WTC11 (cell line): ENCODE measurements around the gene FGD5.

Source experiments
- FOXK1 ChIP-seq: sonication (generic); formaldehyde crosslinking; IDR thresholded peaks from 2 replicates; pipeline ENCODE4 v1.8.0; 2022; ENCODE audit warnings: mild to moderate bottlenecking, moderate library complexity, missing genetic modification reagents
- JAZF1 ChIP-seq: fragments of 250-450 bp; sonication (Bioruptor Pico); IDR thresholded peaks from 2 replicates; pipeline ENCODE4 v1.9.0; 2021; ENCODE audit warnings: moderate library complexity, mild to moderate bottlenecking, inconsistent platforms
- NR2C2 ChIP-seq: sonication (generic); formaldehyde crosslinking; IDR thresholded peaks from 2 replicates; pipeline ENCODE4 v1.8.0; 2022; ENCODE audit warnings: mild to moderate bottlenecking, missing genetic modification reagents
- TEAD4 ChIP-seq: sonication (generic); formaldehyde crosslinking; IDR thresholded peaks from 2 replicates; pipeline ENCODE4 v1.8.0; 2022; ENCODE audit warnings: mild to moderate bottlenecking, missing genetic modification reagents
- ZNF219 ChIP-seq: sonication (generic); formaldehyde crosslinking; IDR thresholded peaks from 2 replicates; pipeline ENCODE4 v1.8.0; 2023; ENCODE audit warnings: missing genetic modification reagents, mild to moderate bottlenecking, borderline replicate concordance
- ZNF232 ChIP-seq: sonication (generic); formaldehyde crosslinking; IDR thresholded peaks from 2 replicates; pipeline ENCODE4 v1.8.0; 2022; ENCODE audit warnings: mild to moderate bottlenecking, missing genetic modification reagents
- TF ChIP-seq, protein P1 (sequence below): fragments of 200-600 bp; IDR thresholded peaks from 2 replicates; pipeline ENCODE4 v1.8.0; 2022; ENCODE audit warnings: antibody characterized with exemption
- TF ChIP-seq, protein P2 (sequence below): sonication (generic); formaldehyde crosslinking; IDR thresholded peaks from 2 replicates; pipeline ENCODE4 v1.8.1; 2023; ENCODE audit warnings: mild to moderate bottlenecking, missing genetic modification reagents, moderate library complexity
- TF ChIP-seq, protein P3 (sequence below): sonication (generic); formaldehyde crosslinking; conservative IDR thresholded peaks from 2 replicates; pipeline ENCODE4 v1.8.1; 2022; ENCODE audit warnings: mild to moderate bottlenecking, missing genetic modification reagents
- TF ChIP-seq, protein P4 (sequence below): fragments of 250-450 bp; sonication (Bioruptor Pico); IDR thresholded peaks from 2 replicates; pipeline ENCODE4 v1.9.0; 2021; ENCODE audit warnings: mild to moderate bottlenecking, borderline replicate concordance
- TF ChIP-seq, protein P5 (sequence below): sonication (generic); formaldehyde crosslinking; IDR thresholded peaks from 2 replicates; pipeline ENCODE4 v1.8.0; 2022; ENCODE audit warnings: mild to moderate bottlenecking, missing genetic modification reagents

DNA sequence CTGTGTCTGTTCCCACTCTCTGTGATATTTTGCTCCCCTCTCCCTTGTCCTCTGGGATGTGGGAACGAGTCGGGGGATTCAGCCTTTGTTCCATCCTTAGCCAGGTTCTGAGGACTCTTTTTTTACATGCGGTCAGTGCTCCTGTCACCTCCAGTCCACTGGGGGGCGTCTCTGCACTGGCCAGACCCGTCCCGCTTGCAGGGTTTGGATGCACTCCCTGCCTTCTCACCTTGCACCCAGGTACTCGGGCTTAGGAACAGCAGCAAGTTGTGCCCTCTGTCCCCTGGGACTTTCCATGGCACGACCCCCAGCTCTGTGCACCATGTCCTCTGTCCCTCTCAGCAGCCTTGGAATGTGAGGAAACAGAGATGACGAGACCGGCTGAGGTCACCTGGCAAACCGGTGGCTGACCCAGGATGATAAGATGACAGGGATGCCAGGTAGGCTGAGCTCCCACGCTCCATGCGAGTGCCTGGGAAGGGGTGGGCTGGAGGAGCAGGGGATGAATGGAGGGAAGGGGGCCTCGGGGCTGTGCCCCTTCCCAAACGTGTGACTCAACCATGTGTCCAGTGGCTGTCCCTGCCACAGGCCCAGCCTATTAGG is 27.3 kb upstream of the FGD5 start:
- TF ChIP-seq, protein P1, sequence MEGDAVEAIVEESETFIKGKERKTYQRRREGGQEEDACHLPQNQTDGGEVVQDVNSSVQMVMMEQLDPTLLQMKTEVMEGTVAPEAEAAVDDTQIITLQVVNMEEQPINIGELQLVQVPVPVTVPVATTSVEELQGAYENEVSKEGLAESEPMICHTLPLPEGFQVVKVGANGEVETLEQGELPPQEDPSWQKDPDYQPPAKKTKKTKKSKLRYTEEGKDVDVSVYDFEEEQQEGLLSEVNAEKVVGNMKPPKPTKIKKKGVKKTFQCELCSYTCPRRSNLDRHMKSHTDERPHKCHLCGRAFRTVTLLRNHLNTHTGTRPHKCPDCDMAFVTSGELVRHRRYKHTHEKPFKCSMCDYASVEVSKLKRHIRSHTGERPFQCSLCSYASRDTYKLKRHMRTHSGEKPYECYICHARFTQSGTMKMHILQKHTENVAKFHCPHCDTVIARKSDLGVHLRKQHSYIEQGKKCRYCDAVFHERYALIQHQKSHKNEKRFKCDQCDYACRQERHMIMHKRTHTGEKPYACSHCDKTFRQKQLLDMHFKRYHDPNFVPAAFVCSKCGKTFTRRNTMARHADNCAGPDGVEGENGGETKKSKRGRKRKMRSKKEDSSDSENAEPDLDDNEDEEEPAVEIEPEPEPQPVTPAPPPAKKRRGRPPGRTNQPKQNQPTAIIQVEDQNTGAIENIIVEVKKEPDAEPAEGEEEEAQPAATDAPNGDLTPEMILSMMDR: peak; percentile 82
- TF ChIP-seq, protein P2, sequence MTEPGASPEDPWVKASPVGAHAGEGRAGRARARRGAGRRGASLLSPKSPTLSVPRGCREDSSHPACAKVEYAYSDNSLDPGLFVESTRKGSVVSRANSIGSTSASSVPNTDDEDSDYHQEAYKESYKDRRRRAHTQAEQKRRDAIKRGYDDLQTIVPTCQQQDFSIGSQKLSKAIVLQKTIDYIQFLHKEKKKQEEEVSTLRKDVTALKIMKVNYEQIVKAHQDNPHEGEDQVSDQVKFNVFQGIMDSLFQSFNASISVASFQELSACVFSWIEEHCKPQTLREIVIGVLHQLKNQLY (CRISPR knock-in tag): no peak
- TF ChIP-seq FOXK1 (CRISPR knock-in tag) (no peak), ZNF219 (CRISPR knock-in tag) (no peak), JAZF1 (CRISPR knock-in tag) (no peak), TEAD4 (CRISPR knock-in tag) (no peak), NR2C2 (CRISPR knock-in tag) (no peak), ZNF232 (CRISPR knock-in tag) (no peak)
- TF ChIP-seq, protein P3, sequence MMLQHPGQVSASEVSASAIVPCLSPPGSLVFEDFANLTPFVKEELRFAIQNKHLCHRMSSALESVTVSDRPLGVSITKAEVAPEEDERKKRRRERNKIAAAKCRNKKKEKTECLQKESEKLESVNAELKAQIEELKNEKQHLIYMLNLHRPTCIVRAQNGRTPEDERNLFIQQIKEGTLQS (CRISPR knock-in tag): no peak
- TF ChIP-seq, protein P4, sequence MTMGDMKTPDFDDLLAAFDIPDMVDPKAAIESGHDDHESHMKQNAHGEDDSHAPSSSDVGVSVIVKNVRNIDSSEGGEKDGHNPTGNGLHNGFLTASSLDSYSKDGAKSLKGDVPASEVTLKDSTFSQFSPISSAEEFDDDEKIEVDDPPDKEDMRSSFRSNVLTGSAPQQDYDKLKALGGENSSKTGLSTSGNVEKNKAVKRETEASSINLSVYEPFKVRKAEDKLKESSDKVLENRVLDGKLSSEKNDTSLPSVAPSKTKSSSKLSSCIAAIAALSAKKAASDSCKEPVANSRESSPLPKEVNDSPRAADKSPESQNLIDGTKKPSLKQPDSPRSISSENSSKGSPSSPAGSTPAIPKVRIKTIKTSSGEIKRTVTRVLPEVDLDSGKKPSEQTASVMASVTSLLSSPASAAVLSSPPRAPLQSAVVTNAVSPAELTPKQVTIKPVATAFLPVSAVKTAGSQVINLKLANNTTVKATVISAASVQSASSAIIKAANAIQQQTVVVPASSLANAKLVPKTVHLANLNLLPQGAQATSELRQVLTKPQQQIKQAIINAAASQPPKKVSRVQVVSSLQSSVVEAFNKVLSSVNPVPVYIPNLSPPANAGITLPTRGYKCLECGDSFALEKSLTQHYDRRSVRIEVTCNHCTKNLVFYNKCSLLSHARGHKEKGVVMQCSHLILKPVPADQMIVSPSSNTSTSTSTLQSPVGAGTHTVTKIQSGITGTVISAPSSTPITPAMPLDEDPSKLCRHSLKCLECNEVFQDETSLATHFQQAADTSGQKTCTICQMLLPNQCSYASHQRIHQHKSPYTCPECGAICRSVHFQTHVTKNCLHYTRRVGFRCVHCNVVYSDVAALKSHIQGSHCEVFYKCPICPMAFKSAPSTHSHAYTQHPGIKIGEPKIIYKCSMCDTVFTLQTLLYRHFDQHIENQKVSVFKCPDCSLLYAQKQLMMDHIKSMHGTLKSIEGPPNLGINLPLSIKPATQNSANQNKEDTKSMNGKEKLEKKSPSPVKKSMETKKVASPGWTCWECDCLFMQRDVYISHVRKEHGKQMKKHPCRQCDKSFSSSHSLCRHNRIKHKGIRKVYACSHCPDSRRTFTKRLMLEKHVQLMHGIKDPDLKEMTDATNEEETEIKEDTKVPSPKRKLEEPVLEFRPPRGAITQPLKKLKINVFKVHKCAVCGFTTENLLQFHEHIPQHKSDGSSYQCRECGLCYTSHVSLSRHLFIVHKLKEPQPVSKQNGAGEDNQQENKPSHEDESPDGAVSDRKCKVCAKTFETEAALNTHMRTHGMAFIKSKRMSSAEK (CRISPR knock-in tag): no peak
- TF ChIP-seq, protein P5, sequence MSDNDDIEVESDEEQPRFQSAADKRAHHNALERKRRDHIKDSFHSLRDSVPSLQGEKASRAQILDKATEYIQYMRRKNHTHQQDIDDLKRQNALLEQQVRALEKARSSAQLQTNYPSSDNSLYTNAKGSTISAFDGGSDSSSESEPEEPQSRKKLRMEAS (CRISPR knock-in tag): no peak
